Measurements from ENCODE around the gene C5orf24. TPM values are rescaled to one million over a fixed set of nuclear protein-coding genes. Genes with fewer than 3 reads are reported as not detected.
A peak's percentile ranks its signal among the peaks of the same experiment; 100 is the strongest.

Gene C5orf24
- total RNA-seq = 10 to 100 TPM; 32.4 to 37.0 TPM

- Mint-ChIP-seq H3K9me3 (no peaks in the 10 kb centered on the region), H3K36me3 (peaks cover 10% of the 10 kb centered on the region), H3K27me3 (no peaks in the 10 kb centered on the region), H3K4me3 (peak within 1 kb of the TSS; percentile 94), H3K27ac (peak within 1 kb of the TSS; percentile 90), H3K4me1 (peaks cover 18% of the 10 kb centered on the region)
- POLR2A ChIA-PET = interaction anchor here (0.5 to 1.6 kb wide), 15 partner anchors 8 to 721 kb away, joined by 3 to 28 read pairs (median 5); partner anchors contain the start of genes CAMLG, PCBD2, SKP1 and TXNDC15
- DNase-seq (peak; percentile 92), ATAC-seq (ENCODE audit: low read depth) (peak; percentile 95)
Measured at GRCh38 chr5:134845852-134846640, at the start of gene C5orf24. TSS of gene C5orf24 (plus strand) at chr5:134845968. CDS start at chr5:134854901, 8,933 bp downstream.

DNA sequence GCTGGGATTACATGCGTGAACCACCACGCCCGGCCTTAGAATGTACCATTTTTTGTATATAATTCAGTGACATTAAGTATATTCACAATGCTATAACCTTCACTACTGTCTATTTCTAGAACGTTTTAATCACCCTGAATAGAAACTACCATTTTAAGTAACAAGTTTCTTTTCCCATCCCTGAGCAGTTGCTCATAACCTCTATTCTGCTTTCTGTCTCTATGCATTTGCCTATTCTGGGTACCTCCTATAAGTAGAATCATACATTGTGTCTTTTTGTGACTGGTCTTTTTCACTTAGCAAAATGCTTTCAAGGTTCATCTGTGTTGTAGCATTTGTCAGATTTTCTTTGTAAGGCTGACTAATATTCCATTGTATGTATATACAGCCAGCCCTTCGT lies 47.3 kb upstream of the C5orf24 start:
- H3K27me3 Mint-ChIP-seq = no peaks in the 10 kb centered on the region
- DNase-seq (no peak), ATAC-seq (ENCODE audit: low read depth) (no peak)
- H3K4me1 Mint-ChIP-seq = no peaks in the 10 kb centered on the region
- POLR2A ChIA-PET = no interaction called here
- no peak overlapping the region for H3K4me3 Mint-ChIP-seq
- H3K27ac Mint-ChIP-seq = no peak overlapping the region
- peaks cover 27% of the 10 kb centered on the region for H3K36me3 Mint-ChIP-seq
- no peaks in the 10 kb centered on the region for H3K9me3 Mint-ChIP-seq

- DNase-seq (no peak), ATAC-seq (ENCODE audit: low read depth) (no peak)
- Mint-ChIP-seq H3K4me3 (no peak overlapping the region), H3K4me1 (no peaks in the 10 kb centered on the region), H3K9me3 (no peaks in the 10 kb centered on the region), H3K36me3 (peaks cover 10% of the 10 kb centered on the region), H3K27ac (no peak overlapping the region), H3K27me3 (no peaks in the 10 kb centered on the region)
- POLR2A ChIA-PET = no interaction called here
Measured at GRCh38 chr5:134803821-134804220, 41.9 kb upstream of the C5orf24 start.

DNA sequence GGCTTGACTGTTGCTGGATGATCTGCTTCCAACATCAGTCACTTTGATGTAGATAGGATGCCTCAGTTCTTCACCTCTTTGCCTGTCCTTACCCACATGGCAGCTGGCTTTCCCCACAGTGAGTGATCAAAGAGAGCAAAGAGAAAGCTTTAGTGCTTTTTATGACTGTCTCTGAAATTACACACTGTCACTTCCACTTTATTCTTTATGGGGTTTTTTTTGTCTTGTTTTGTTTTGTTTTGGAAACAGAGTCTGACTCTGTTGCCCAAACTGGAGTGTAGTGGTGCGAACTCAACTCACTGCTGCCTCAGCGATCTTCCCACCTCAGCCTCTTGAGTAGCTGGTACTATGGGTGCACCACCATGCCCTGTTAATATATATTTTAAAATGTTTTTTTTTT lies 32.4 kb upstream of the C5orf24 start:
- DNase-seq = no peak
- Mint-ChIP-seq H3K4me1 (peaks cover 11% of the 10 kb centered on the region), H3K9me3 (no peaks in the 10 kb centered on the region), H3K36me3 (peaks cover 35% of the 10 kb centered on the region), H3K27me3 (no peaks in the 10 kb centered on the region), H3K4me3 (peak overlapping the region; percentile 32), H3K27ac (peak overlapping the region; percentile 79)
- POLR2A ChIA-PET = interaction anchor here (0.6 to 1.2 kb wide), 2 partner anchors 21 to 180 kb away, joined by 3 to 4 read pairs; no protein-coding TSS in a partner anchor
- ATAC-seq (ENCODE audit: low read depth) = peak; percentile 77

- H3K27me3 Mint-ChIP-seq = no peaks in the 10 kb centered on the region
- H3K9me3 Mint-ChIP-seq = no peaks in the 10 kb centered on the region
- ATAC-seq (ENCODE audit: low read depth) (no peak), DNase-seq (no peak)
- no peak overlapping the region for H3K27ac Mint-ChIP-seq
- POLR2A ChIA-PET = no interaction called here
- peaks cover 35% of the 10 kb centered on the region for H3K36me3 Mint-ChIP-seq
- no peak overlapping the region for H3K4me3 Mint-ChIP-seq
- peaks cover 11% of the 10 kb centered on the region for H3K4me1 Mint-ChIP-seq
Measured at GRCh38 chr5:134813827-134814226, 31.9 kb upstream of the C5orf24 start.

DNA sequence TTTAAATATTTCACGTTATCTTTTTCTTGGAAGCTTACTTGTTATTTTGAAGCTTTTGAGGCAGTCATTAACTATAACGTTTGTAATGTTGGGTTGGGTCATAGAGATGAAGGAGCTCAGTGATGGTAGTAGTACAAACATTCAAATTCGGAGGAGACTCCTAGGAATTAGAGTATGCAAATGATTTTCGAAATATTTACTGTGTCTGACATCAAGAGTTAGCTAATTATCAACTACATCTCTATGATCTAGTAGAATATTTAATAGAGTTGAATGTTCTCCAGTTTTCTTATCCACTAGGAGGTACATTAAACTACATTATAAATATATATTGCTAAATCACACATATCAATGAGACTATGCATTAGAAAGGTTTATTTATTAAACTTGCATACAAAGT lies 28.8 kb upstream of the C5orf24 start:
- Mint-ChIP-seq H3K36me3 (peaks cover 29% of the 10 kb centered on the region), H3K4me1 (peaks cover 11% of the 10 kb centered on the region), H3K27me3 (no peaks in the 10 kb centered on the region), H3K9me3 (no peaks in the 10 kb centered on the region), H3K4me3 (no peak overlapping the region), H3K27ac (no peak overlapping the region)
- ATAC-seq (ENCODE audit: low read depth) (no peak), DNase-seq (no peak)
- POLR2A ChIA-PET = interaction anchor here (0.7 kb wide), 1 partner anchor 59 kb away, joined by 5 read pairs; the partner anchor contains the start of gene DDX46

DNA sequence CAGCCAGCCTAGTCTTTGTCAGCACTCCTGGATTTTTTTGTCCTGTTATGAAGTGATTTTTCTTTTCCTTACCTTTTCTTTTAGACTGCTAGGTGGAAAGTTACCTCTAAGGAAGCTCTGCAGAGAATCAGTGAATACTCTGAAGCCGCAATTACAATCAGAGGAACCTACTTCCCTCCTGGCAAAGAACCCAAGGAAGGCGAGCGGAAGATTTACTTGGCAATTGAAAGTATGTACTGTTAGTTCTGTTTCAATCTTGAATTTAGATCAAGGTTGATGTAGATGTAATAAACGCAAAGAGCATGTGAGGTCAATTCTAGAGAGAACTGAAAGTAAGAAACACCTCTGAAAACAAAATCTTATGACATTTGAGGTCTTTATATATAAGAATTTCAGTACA lies 27.0 kb upstream of the C5orf24 start:
- Mint-ChIP-seq H3K36me3 (peaks cover 20% of the 10 kb centered on the region), H3K9me3 (no peaks in the 10 kb centered on the region), H3K4me1 (peaks cover 4% of the 10 kb centered on the region), H3K27ac (no peak overlapping the region), H3K4me3 (no peak overlapping the region), H3K27me3 (no peaks in the 10 kb centered on the region)
- POLR2A ChIA-PET = no interaction called here
- ATAC-seq (ENCODE audit: low read depth) (no peak), DNase-seq (no peak)

GRCh38 chr5:134819407-134819963 lies 26.3 kb upstream of the C5orf24 start:
- DNase-seq (no peak), ATAC-seq (ENCODE audit: low read depth) (no peak)
- Mint-ChIP-seq H3K9me3 (no peaks in the 10 kb centered on the region), H3K36me3 (peaks cover 18% of the 10 kb centered on the region), H3K4me1 (peaks cover 3% of the 10 kb centered on the region), H3K27me3 (no peaks in the 10 kb centered on the region), H3K4me3 (no peak overlapping the region), H3K27ac (peak overlapping the region; percentile 37)
- POLR2A ChIA-PET = no interaction called here

- Mint-ChIP-seq H3K27me3 (no peaks in the 10 kb centered on the region), H3K36me3 (peaks cover 16% of the 10 kb centered on the region), H3K4me1 (peaks cover 4% of the 10 kb centered on the region), H3K27ac (no peak overlapping the region), H3K4me3 (no peak overlapping the region), H3K9me3 (no peaks in the 10 kb centered on the region)
- POLR2A ChIA-PET = interaction anchor here (0.7 kb wide), 2 partner anchors 28 to 765 kb away, joined by 4 to 5 read pairs; no protein-coding TSS in a partner anchor
- DNase-seq (no peak), ATAC-seq (ENCODE audit: low read depth) (no peak)
Measured at GRCh38 chr5:134821841-134822240, 23.9 kb upstream of the C5orf24 start.

DNA sequence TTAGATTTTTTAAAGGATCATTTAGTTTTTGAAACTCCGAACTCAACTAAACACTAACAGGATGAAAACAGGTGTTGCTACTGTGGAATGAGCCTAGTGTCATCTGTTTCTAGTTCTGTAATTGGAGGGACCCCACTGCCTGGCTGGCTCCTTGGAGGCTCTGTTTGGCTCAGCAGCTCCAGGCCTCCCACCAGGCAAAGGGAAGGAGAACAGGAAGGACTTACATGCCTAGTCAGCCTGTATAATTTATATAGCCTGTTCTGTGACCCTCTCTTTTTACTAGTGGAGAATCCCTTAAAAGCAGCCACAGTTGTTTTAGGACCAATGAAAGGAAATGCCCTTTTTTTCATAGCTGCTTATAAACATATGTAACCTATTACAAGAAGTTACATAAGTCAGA lies 21.1 kb upstream of the C5orf24 start:
- H3K9me3 Mint-ChIP-seq = no peaks in the 10 kb centered on the region
- peaks cover 2% of the 10 kb centered on the region for H3K4me1 Mint-ChIP-seq
- H3K36me3 Mint-ChIP-seq = peaks cover 9% of the 10 kb centered on the region
- no peak overlapping the region for H3K4me3 Mint-ChIP-seq
- H3K27ac Mint-ChIP-seq = no peak overlapping the region
- H3K27me3 Mint-ChIP-seq = no peaks in the 10 kb centered on the region
- DNase-seq (no peak), ATAC-seq (ENCODE audit: low read depth) (no peak)
- POLR2A ChIA-PET = no interaction called here

- peaks cover 9% of the 10 kb centered on the region for H3K36me3 Mint-ChIP-seq
- H3K4me1 Mint-ChIP-seq = peaks cover 2% of the 10 kb centered on the region
- H3K4me3 Mint-ChIP-seq = no peak overlapping the region
- POLR2A ChIA-PET = interaction anchor here (0.5 kb wide), 1 partner anchor 80 kb away, joined by 3 read pairs; no protein-coding TSS in a partner anchor
- ATAC-seq (ENCODE audit: low read depth) = no peak
- no peaks in the 10 kb centered on the region for H3K9me3 Mint-ChIP-seq
- H3K27ac Mint-ChIP-seq = no peak overlapping the region
- no peaks in the 10 kb centered on the region for H3K27me3 Mint-ChIP-seq
- DNase-seq = no peak
Measured at GRCh38 chr5:134825212-134825611, 20.6 kb upstream of the C5orf24 start.

- no peak for DNase-seq
- Mint-ChIP-seq H3K4me3 (no peak overlapping the region), H3K36me3 (peaks cover 4% of the 10 kb centered on the region), H3K4me1 (no peaks in the 10 kb centered on the region), H3K9me3 (no peaks in the 10 kb centered on the region), H3K27ac (no peak overlapping the region), H3K27me3 (no peaks in the 10 kb centered on the region)
- ATAC-seq (ENCODE audit: low read depth) = no peak
- POLR2A ChIA-PET = interaction anchor here (1.9 kb wide), 1 partner anchor 12 kb away, joined by 6 read pairs; the partner anchor contains the start of gene C5orf24
Measured at GRCh38 chr5:134833340-134834032, 12.3 kb upstream of the C5orf24 start.

DNA sequence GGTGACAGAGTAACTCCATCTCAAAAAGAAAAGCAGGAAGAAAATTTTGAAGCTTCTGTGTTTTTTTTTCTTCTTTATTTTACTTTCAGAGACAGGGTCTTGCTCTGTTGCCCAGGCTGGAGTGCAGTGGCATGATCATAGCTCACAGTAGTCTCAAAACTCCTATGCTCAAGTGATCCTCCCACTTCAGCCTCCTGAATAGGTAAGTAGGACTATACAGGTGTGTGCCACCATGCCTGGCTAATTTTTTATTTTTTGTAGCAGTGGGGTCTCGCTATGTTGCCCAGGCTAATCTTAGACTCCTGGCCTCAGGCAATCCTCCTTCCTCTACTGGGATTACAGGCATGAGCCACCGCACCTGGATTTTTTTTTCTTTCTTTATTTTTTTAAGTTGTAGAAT lies 10.1 kb upstream of the C5orf24 start:
- DNase-seq = no peak
- Mint-ChIP-seq H3K36me3 (peaks cover 6% of the 10 kb centered on the region), H3K9me3 (no peaks in the 10 kb centered on the region), H3K27ac (no peak overlapping the region), H3K4me1 (no peaks in the 10 kb centered on the region), H3K4me3 (no peak overlapping the region), H3K27me3 (no peaks in the 10 kb centered on the region)
- POLR2A ChIA-PET = interaction anchor here (0.7 to 1.1 kb wide), 2 partner anchors 10 to 334 kb away, joined by 3 to 4 read pairs; partner anchors contain the start of gene C5orf24
- ATAC-seq (ENCODE audit: low read depth) = no peak

Data from activated naive CD8-positive, alpha-beta T cell treated with anti-CD3 and anti-CD28 coated beads, Interleukin-2, amount 10 ng/mL, durations not matched to agents 7 days and 5 days (primary cell).